AG10803 (cell line): ENCODE data around the gene CLDN18.
A peak's percentile ranks its signal among the peaks of the same experiment; 100 is the strongest.

Experiments used
- DNase-seq: peaks from one replicate; pipeline ENCODE4 v3.0.0; 2010; ENCODE audit warnings: low read depth
- H3K4me3 ChIP-seq: 2 replicates; pipeline ENCODE4 v1.5.1; 2011; ENCODE audit warnings: mild to moderate bottlenecking, low read length, control low read depth
- TF ChIP-seq, protein P1 (sequence below): conservative IDR thresholded peaks from 2 replicates; pipeline ENCODE4 v1.5.1; 2011; ENCODE audit warnings: mild to moderate bottlenecking, low read length, control low read depth, inconsistent platforms

The CLDN18 gene

DNA sequence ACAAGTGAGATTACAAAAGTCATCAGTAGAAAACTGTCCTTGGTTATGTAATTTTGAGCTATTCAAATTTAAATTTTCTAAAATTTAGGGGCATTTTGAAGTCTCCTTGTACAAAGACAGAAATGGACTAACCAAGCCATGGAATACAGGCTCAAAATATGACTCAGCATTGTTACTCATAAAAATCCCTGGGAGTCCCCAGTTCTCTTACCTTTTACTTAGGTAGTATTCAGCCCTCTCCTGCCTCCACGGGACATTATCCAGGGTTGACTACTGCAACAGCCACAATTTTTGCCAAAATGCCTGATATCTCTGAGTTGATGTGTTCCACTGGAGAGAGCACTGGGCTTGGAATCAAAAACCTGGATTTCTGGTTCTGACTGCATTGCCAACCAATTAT is 25.0 kb downstream of the CLDN18 start:
- no peak overlapping the region for H3K4me3 ChIP-seq
- DNase-seq: no peak
- TF ChIP-seq, protein P1, sequence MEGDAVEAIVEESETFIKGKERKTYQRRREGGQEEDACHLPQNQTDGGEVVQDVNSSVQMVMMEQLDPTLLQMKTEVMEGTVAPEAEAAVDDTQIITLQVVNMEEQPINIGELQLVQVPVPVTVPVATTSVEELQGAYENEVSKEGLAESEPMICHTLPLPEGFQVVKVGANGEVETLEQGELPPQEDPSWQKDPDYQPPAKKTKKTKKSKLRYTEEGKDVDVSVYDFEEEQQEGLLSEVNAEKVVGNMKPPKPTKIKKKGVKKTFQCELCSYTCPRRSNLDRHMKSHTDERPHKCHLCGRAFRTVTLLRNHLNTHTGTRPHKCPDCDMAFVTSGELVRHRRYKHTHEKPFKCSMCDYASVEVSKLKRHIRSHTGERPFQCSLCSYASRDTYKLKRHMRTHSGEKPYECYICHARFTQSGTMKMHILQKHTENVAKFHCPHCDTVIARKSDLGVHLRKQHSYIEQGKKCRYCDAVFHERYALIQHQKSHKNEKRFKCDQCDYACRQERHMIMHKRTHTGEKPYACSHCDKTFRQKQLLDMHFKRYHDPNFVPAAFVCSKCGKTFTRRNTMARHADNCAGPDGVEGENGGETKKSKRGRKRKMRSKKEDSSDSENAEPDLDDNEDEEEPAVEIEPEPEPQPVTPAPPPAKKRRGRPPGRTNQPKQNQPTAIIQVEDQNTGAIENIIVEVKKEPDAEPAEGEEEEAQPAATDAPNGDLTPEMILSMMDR: no peak

DNA sequence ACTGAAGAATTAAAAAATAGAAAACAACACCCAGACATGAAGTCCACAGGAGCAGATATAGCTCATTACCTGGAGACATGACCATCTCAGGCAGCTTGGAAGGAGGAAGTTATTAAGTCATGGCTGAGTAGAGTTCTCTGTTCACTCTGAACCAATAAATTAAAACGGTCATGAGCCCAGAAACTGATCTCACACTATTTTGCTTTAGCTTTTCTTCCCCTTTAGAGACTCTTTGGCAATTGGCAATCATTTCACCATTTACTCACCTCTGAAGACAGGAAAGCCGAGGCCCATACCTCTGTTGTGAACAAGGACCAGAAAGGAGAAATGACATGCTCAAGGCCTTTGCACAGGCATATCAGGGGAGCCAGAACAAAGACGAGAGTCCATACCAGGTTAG is 26.6 kb downstream of the CLDN18 start:
- H3K4me3 ChIP-seq: no peak overlapping the region
- DNase-seq: no peak
- TF ChIP-seq, protein P1: no peak

DNA sequence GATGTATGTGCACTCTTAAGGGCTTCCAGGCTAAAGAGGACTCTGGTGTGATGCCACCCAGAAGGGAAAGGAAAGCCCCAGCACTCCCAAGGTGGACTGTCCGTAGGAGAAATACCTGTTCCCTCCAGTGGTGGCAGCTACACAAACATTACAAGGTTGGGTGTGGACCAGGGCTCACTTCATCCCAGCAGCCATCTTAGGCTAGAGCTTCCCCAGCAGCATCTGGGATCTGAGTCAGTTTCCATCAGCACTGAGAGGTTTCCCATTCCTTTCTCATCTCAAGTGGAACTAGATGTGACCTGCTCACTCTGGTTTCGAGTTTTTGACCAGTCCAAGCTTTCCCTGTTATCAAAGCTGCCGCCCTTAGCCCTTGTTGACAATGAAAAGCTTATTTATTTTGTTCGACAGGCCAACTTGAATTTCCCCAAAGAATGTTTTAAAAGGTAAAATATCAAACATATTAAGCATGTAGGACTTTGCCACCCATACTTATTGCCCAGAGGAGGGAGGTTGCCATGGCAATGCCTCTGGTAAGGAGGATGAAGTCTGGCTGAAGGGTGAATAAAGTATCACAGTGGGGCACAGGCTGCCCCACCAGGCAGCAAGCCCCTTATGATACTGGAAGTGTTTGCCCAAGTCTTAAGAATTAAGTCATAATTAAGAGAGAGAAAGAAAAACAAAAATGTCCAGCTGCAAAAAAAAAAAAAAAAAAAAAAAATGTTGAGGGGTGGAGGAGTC is 28.9 kb downstream of the CLDN18 start:
- H3K4me3 ChIP-seq: no peak overlapping the region
- DNase-seq: no peak

DNA sequence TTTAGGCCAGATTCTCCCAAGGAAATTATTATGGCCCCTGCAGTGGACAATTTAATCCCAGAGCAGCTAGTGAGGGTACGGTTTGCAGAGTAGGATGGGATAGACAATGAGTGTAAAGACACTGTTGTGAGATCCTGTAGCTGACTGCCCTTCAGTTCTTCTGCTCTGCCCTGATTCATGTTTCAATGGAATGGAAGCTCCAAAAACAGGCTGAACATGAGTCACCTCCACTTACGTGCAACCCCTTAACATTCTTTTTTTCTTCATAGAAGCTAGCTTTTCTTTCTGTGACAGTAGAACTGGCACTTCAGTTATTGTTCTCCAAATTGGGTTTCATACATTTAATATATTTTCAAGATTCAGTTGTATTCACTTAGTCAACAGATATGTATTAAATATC is 32.1 kb downstream of the CLDN18 start:
- peak; percentile 76 for DNase-seq
- TF ChIP-seq, protein P1: no peak

More for the DNA sequence above, 28.9 kb downstream of the CLDN18 start:
- TF ChIP-seq, protein P1: no peak

DNA sequence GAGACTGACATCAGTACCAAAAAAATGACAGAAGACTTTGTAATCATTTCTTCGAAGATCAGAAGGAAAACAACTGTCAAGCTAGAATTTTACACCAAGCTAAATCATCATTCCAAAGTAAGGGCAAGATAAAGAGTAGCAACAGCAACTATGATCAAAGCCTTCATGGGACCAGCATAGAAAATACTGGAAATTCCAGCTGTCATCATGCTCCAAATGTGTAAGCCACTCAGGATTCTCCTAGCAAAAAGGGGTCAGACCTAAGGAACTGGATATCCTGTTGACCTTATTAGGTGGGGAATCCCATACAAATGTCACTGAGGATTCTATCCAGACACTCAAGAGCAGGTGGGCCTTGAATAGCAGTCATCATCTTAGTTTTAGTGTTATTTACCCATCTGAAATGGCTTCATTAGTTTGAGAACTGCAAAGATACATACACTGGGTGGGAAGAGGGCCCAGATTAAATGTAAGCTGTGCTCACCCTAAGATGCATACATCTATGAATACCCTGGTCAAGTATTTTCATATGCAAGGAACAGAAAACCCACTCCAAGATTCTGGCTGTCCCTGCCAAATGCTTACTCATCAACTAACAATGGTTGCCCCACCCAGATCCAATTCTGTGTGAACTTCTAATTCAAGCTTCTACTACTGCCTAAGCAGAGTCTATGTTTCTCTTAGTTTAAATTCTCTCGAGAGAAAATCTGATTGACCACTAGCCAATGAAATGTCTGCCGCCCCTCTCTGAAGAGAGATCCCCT is 33.5 kb downstream of the CLDN18 start:
- TF ChIP-seq, protein P1: no peak
- H3K4me3 ChIP-seq: no peak overlapping the region
- DNase-seq: peak; percentile 84

More for the DNA sequence above, 32.1 kb downstream of the CLDN18 start:
- H3K4me3 ChIP-seq: no peak overlapping the region

DNA sequence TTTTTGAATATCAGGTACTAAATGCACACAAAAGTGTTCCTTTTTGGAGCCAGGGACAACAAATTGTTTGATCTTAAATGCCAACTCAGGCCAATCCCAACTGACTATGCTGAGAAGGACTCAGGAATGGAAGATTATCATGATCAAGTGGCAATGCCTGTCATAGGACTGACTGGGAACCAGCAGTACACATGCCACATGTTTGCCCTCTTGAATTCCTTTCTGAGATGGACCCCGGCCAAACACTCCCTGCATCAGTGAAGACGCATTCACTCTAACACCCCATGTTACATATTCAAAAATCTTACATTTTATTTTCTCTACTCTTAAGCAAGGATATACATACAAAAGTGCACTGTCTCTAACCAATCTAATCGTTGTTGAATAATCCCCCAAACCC is 36.1 kb downstream of the CLDN18 start:
- no peak overlapping the region for H3K4me3 ChIP-seq
- TF ChIP-seq, protein P1: no peak
- DNase-seq: no peak

DNA sequence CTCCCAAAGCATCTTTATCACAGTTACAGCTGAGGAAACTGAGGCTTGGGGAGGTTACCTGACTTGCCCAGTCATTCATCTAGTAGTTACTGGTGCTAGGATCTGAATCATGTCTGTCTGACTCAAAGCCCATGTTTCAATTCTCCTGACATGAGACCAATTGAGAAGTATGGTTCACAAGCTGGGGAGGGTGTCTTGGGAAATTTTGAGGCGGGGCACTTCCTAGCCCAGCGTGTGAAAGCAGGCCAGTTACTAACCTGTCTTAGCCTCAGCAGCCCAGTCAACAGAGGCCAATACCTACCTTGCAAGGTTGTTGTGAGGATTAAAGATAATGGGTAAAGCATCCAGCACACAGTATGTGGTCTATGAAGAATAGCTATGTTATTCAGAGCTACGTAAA is 37.0 kb downstream of the CLDN18 start:
- TF ChIP-seq, protein P1: no peak
- no peak overlapping the region for H3K4me3 ChIP-seq
- no peak for DNase-seq
